ENCODE measurements around the gene CELA1. TPM values are rescaled to one million over a fixed set of nuclear protein-coding genes. Genes with fewer than 3 reads are reported as not detected.

Gene CELA1
- total RNA-seq, 2 donors from 2014 or later, result not detected

DNA sequence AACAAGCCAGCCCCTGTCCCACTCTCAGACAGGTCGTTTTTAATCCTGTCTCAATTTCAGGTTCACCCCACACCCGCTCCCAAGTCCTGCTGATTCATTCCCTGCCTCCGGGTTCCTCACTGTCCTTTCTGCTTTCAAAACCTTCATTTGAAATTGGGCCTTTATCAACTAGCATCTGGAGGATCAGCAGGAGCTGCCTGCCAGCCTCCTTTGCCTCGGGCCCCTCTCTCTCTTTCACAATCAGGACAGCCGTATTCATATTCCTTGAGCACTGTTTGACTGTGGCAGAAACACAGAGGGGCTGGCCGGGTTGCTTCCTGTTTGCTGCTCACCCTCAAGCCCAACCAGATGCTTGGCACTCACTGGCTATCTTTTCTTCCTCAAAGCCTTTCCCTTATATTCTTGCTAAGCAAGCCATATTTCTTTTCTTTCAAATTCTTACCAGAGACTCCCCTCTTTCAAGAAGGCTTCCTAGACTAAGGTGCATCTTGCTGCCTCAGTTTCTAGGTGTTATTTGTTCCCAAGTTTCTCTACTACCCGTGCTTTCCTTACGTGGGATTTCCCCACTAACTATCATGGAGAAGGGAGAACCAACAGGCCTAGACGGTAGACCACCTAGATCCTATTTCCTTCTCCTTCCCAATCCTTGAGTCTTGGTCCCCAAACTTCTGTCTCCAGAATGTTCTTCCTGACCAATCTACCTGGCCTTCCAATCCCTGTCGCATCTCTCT, 41.8 kb upstream of the CELA1 start:
- H3K4me1 ChIP-seq (ENCODE audit: control insufficient read depth in 1 of 2, low read depth in 2 of 2), result peaks cover 4 to 20% of the 10 kb centered on the region in 2 donors
- TF ChIP-seq CTCF (IDR thresholded peaks at IDR 0.05), result no peak
- H3K9me3 ChIP-seq, result no peaks in the 10 kb centered on the region
- ATAC-seq (ENCODE audit: insufficient number of reproducible peaks, low FRiP score, low read depth) (no peak), DNase-seq (ENCODE audit: low spot score) (no peak)
- no peaks in the 10 kb centered on the region for H3K27me3 ChIP-seq (replicated peaks; ENCODE audit: insufficient read depth)
- no peak overlapping the region for H3K27ac ChIP-seq
- H3K36me3 ChIP-seq, result no peaks in the 10 kb centered on the region
- H3K4me3 ChIP-seq, result no peak overlapping the region

DNA sequence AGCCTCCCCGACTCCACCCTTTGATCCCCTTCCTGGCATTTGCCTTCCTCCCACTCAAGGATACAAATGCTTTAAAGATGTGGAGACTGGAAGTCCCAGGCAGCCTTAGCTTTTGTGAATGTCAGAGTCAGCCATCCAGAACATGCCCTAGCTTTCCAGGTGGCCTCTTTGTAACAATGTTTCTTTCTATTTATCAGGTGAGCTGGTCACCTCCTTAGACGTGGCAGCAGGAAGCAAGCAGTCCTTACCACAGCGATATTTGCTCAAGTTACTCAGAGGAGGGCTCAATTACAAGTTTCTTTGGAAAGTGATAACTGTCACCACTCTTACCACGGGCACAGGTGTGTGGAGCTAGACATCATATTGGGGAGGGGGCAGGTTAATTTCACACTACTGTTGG, 39.9 kb upstream of the CELA1 start:
- Histone ChIP-seq H3K27ac (no peak overlapping the region), H3K27me3 (replicated peaks; ENCODE audit: insufficient read depth) (no peaks in the 10 kb centered on the region), H3K4me1 (ENCODE audit: control insufficient read depth in 1 of 2, low read depth in 2 of 2) (peaks cover 0 to 7% of the 10 kb centered on the region in 2 donors), H3K4me3 (no peak overlapping the region), H3K9me3 (no peaks in the 10 kb centered on the region), H3K36me3 (no peaks in the 10 kb centered on the region)
- no peak for DNase-seq (ENCODE audit: low spot score)
- no peak for TF ChIP-seq CTCF (IDR thresholded peaks at IDR 0.05)
- ATAC-seq (ENCODE audit: insufficient number of reproducible peaks, low FRiP score, low read depth), result no peak

DNA sequence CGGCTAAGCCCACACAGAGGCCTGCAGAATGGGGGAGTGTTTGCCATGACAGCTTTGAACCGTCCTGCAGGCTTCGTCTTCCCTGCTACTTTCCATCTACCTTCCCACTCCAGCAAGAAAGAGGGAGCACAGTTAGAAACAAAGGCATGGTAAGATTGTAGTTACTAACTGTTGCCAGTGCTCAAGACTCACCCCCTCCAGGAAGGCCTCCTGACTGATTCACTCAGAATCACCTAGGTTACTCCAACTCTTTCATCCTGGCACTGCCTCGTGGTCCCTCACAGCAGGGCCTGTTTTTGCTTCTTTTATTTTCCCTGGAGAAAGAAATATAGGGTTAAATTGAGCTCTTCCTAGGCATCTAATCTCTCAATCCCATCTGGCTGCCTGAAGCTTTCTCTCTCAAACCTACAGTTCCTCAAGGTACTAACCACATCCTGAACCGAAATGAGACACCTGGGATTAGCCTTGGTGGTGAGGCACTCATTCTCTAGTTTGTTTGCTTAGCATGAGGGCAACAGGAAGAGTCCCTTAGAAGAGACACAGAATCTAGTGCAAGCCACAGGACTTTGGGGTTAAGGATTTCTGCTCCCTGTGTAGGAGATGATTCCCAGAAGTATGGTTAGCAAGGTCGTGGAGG, 36.9 kb upstream of the CELA1 start:
- Histone ChIP-seq H3K36me3 (no peaks in the 10 kb centered on the region), H3K9me3 (no peaks in the 10 kb centered on the region), H3K27me3 (replicated peaks; ENCODE audit: insufficient read depth) (no peaks in the 10 kb centered on the region), H3K27ac (no peak overlapping the region), H3K4me3 (no peak overlapping the region), H3K4me1 (ENCODE audit: control insufficient read depth in 1 of 2, low read depth in 2 of 2) (no peaks in the 10 kb centered on the region)
- DNase-seq (ENCODE audit: low spot score), result no peak
- TF ChIP-seq CTCF (IDR thresholded peaks at IDR 0.05), result no peak
- ATAC-seq (ENCODE audit: insufficient number of reproducible peaks, low FRiP score, low read depth), result no peak

- DNase-seq (ENCODE audit: low spot score), result no peak
These were observed 35.7 kb upstream of the CELA1 start for GRCh38 chr12:51382173-51382572.

More at GRCh38 chr12:51382173-51382572, 35.7 kb upstream of the CELA1 start:
- H3K4me3 ChIP-seq, result no peak overlapping the region
- no peak overlapping the region for H3K27ac ChIP-seq
- no peaks in the 10 kb centered on the region for H3K36me3 ChIP-seq
- ATAC-seq (ENCODE audit: insufficient number of reproducible peaks, low FRiP score, low read depth), result no peak
- TF ChIP-seq CTCF (IDR thresholded peaks at IDR 0.05), result no peak
- H3K9me3 ChIP-seq, result no peaks in the 10 kb centered on the region
- no peaks in the 10 kb centered on the region for H3K4me1 ChIP-seq (ENCODE audit: control insufficient read depth in 1 of 2, low read depth in 2 of 2)
- no peaks in the 10 kb centered on the region for H3K27me3 ChIP-seq (replicated peaks; ENCODE audit: insufficient read depth)

Measured in thoracic aorta (tissue), 2 donors.